GM19395 (cell line): ENCODE data around the gene WIZ.

Source experiments
- ATAC-seq: cut with Tn5 transposase; IDR thresholded peaks from one replicate; pipeline ENCODE4 v1.9.1; 2021; ENCODE audit warnings: mild to moderate bottlenecking, moderate library complexity; ENCODE audit not compliant: unreplicated experiment

Gene WIZ

GRCh38 chr19:15467734-15468214 is 18.0 kb upstream of the WIZ start:
- ATAC-seq = no peak

DNA sequence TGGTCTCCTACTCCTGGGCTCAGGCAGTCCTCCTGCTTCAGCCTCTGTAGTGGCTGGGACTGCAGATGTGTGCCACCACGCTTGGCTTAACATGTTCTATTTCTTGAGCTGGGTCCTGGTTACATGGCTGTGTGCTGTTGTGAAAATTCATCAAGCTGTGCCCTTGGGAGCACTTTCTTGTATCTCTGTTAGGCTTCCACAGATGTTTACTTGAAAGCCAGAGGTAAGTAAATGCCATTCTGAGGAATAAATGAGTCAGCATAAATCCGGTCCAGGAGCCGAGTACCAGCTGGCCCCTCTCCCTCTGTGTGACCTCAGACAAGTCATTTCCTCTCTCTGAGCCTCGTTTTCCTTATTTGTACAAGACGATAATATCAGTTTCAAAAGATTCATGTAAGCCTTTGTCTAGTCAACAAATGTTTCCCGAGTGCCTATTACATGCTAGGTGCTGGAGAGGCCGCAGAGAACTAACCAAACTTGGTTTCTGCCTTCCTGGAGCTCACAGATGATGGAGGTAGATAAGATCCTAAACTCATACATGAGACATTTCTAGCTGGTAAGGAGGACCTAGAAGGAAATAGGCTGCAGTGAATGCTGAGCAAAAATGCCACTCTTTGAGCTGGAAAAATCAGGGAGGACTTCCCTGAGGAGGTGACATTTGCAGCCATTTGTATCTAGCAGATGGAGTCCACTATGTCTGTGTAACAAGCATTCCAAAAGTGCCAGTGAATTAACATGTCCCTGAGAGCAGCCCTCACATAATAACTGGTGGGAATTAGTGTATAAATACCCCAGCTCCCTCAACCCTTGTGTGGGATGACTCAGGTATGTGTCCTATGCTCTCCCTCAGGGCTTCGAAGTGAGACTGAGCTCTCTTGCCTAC is 17.3 kb upstream of the WIZ start:
- ATAC-seq = peak; percentile 56

- no peak for ATAC-seq
Observed at GRCh38 chr19:15464394-15465385, 14.9 kb upstream of the WIZ start, which contains the start of gene RASAL3. Gene RASAL3, minus strand, starts transcription at chr19:15464544. Its CDS starts 186 bp downstream, at chr19:15464358.

GRCh38 chr19:15463861-15464371 is 14.2 kb upstream of the WIZ start:
- ATAC-seq = peak; percentile 50

GRCh38 chr19:15461694-15462093 is 11.9 kb upstream of the WIZ start:
- no peak for ATAC-seq

GRCh38 chr19:15457701-15458484 is 8.1 kb upstream of the WIZ start:
- ATAC-seq = no peak

GRCh38 chr19:15456871-15457700 is 7.3 kb upstream of the WIZ start:
- ATAC-seq = no peak

DNA sequence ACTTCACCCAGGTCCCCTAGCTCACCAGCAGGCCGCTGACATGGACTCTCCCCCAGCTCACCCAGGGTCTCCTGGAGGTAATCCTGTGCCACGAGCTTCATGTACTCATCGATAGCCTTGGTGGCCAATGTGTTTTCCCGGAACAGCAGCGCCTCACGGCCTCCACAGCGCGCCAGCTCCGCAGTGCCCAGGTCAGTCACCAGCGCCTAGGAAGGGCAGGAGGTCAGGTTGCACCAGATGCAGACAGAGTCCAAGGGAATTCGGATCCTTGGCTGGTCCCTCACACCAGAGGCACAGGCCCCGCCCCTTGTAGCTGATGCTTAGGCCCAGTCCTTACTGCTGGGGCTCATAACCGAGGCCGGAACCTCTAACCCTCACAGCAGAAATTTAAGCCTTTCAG is 6.7 kb upstream of the WIZ start:
- no peak for ATAC-seq

GRCh38 chr19:15455996-15456395 is 6.2 kb upstream of the WIZ start:
- ATAC-seq = no peak

- ATAC-seq = no peak
Observed at GRCh38 chr19:15453906-15454860, 4.4 kb upstream of the WIZ start.

GRCh38 chr19:15453091-15453578 is 3.4 kb upstream of the WIZ start:
- no peak for ATAC-seq

DNA sequence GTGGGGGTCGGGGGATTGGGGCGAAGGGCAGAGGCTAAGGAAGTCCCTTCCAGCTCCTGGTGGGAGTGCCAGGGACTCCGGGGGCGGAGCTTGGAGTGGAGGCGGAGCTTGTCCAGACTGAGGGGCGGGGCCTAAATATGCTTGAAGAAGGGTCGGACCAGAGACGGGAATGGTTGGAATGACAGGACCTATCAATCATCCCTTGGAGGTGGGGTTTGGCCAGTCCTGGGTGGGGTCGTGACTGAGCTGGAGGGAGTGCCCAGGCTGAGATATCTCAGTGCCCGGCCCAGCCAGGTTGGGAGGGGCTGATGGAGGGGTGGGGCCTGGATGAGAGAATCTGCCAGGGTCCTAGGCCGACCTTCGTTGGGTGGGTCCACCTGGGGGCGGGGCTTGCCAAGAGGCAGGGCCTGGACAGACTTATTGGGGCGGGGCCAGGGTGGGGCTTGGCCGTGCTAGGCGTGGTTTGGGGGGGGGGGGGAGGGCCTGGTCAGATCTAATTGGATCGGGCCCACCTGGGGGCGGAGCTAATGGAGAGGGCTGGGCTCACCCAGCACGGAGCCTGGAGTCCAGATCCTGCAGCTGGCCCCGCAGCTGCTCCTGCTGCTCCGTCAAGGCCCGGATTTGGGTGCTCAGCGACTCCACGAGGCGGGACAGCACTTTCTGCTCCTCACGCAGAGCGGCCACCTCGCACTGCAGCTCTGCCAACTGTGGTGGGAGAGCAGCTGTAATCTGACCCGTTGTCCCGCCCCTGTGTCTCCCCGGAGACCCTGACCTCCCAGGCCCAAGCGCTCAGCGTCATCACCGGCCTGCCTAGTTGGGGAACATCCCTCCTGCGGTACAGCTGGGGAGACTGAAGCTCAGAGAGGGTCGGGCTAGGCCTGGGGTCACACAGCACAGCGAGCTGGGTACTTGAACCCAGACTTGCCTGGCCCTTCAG is 2.6 kb upstream of the WIZ start:
- no peak for ATAC-seq

DNA sequence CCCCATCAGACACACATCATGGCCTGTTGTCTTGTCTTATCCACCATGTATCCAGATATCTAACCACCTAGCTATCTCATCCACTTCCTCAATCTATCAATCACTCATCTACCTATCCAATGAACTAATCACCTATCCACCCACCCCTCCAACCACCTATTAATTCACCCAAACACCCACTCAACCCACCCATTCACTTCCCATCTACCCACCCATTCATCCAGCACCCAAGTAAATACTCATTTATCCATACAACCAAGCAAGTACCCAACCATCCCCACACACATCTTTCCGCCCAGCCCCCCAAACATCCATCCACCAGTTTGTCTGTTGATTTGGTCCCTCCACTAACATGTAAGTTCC is 753 bp upstream of the WIZ start:
- ATAC-seq = no peak

DNA sequence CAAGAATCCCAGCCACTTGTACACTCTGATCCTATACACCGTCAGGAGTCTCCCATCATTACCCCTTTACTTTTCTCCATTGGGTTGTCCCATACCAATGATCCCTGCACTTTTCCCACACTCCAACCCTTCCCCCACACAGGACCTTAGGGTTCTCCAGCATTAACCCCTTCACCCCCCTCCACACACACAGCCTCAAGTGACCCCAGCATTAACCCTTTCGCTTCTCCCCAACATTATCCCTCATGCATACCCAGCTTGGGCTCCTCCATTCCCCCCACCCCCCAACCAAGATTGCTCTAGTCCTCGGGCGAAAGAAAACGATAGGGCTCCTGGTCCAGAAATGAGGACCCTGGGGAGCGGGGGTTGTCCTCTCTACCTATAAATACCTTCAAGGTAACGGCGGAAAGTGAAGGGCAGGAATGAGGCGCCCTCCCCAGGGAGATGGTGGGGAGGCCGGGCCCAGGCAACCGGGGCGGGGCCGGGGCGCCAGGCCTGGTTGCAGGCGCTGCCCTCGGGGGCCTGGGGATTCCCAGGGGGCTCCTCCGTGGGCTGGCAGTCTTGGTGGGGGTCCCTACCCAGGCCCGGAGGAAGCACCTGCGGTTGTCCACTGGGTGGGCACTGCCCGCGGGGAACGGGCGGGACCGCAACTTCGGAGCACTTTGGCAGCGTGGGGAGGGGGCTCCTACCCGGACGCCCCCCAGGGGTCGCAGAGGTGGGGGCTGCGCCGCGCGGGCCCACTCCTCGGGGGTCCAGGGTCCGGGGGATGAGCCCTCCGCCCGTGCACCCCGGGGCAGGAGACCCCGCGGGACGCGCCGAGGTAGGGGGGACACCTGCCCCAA is 757 bp downstream of the WIZ start:
- ATAC-seq = no peak

- ATAC-seq = no peak
Observed at GRCh38 chr19:15448044-15448777, 1.5 kb downstream of the WIZ start.

DNA sequence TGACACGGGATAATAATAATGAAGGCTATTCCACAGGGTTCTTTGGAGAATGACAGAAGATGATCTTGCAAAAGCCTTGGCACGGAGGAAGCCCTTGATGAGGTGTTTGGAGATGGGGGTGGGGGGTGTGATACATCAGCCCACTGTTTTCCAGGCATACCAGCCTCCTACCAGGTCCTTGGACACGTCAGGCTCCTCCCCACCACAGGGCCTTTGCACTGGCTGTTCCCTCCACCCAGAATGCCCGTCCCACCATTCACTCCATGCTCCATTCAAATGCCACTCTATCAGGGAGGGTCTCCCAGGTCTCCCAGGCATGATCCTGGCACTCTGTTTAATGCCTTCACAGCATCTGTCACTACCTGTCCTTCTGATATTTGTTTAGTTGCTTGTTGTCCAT is 2.7 kb downstream of the WIZ start:
- ATAC-seq = no peak
